ENCODE measurements around the gene PCBP2. TPM values are rescaled to one million over a fixed set of nuclear protein-coding genes. Genes with fewer than 3 reads are reported as not detected.
A peak's percentile ranks its signal among the peaks of the same experiment; 100 is the strongest.
"Not testable (repeated sequence)": the region's sequence is repeated elsewhere in the genome, so short reads cannot be mapped to it uniquely, and the experiment has no call there.

The PCBP2 gene
- total and polyA plus RNA-seq, 12 donors = 255 to 1,158 (median 546) TPM

DNA sequence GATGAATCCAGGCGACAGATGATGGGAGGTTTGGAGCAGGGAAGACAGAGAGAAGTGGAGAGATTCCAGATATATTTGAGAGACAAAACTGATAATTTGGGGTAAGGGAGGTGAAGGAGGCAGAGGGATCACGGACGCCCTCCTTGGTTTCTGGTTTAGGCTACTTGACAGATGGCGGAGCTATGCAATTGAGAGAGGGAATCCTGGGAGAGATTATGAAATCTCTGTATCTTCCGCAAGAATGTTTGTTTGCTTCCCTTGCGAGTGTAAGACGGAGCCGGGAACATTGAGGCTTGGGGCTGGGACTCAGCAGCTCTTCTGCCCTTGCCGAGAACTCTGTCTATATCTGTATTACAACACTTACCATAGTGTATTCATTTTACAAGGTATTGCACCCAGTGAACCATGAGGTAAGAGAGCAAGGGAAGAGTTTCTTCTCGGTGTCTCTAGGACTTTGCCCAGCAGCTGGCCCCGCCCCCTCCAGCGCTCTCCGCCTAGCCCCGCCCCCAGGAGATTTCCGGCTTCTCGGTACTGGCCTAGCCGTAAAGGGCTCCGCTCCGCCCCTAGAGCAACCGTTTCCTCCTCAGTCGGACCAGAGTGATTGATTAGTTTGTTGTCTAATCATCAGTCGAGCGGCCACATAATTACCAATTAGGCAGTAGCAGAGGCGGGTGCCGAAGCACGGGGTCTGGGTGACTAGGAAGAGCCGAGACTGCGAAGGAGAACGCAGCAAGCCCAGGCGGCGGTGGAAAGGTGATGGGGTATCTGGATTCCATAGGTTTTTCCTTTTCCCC is 10.7 kb upstream of the PCBP2 start, which contains the start of gene PRR13:
Gene PRR13, plus strand, starts transcription at position 695 of the 794 bp plus-strand sequence. CDS start 981 bp downstream, outside the sequence.
- intact Hi-C loops (cut with DNase I) = no loop called here
- H3K4me3 ChIP-seq = peak within 1 kb of the TSS in 3 of 4 donors; percentile 14 to 66 (median 63)
- WGBS, 4 donors = 0 to 3% (median 1%) methylated on average over 29 to 31 of the region's 31 CpGs
- H3K27ac ChIP-seq = peak within 1 kb of the TSS; percentile 85 to 98 (median 95)
- TF ChIP-seq POLR2A (IDR thresholded peaks at IDR 0.05) = peak; percentile 87 to 97
- TF ChIP-seq CTCF (IDR thresholded peaks at IDR 0.05) = no peak
- no peaks in the 10 kb centered on the region for H3K9me3 ChIP-seq (replicated peaks in 1 of 3)
- peaks cover 12 to 36% of the 10 kb centered on the region in 2 donors for H3K4me1 ChIP-seq (replicated peaks in 1 of 2)
- H3K27me3 ChIP-seq = no peaks in the 10 kb centered on the region
- H3K36me3 ChIP-seq (replicated peaks in 1 of 2) = peaks cover 0 to 24% of the 10 kb centered on the region in 2 donors
- peak; percentile 99 to 100 (median 99) for DNase-seq

DNA sequence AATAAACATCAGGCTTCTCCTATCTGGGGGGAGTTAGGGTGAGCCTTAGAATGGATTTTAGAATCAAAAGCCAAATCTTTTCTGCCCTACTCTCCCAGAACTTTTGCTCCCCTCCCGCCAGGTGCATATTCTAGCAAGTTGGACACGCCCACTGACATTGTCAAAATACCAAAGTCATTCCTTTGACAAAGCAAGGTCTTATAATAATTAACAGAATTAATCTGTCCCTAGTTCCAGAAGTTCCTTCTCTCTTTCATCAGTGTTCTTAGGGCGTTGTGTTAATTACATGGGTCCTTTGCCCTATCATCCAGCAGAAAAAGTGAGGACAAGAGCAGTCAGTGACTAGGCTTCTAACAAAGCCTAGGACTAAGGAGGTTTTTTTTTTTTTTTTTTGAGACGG is 7.9 kb upstream of the PCBP2 start:
- intact Hi-C loops (cut with DNase I) = no loop called here
- 85 to 97% (median 95%) methylated on average over 4 of the region's 4 CpGs for WGBS, 4 donors
- H3K36me3 ChIP-seq (replicated peaks in 1 of 2) = peaks cover 0 to 36% of the 10 kb centered on the region in 2 donors
- H3K4me1 ChIP-seq (replicated peaks in 1 of 2) = peaks cover 12 to 36% of the 10 kb centered on the region in 2 donors
- no peak for DNase-seq
- H3K4me3 ChIP-seq = no peak overlapping the region
- no peaks in the 10 kb centered on the region for H3K27me3 ChIP-seq
- TF ChIP-seq POLR2A (IDR thresholded peaks at IDR 0.05) (no peak), CTCF (IDR thresholded peaks at IDR 0.05) (no peak)
- no peaks in the 10 kb centered on the region for H3K9me3 ChIP-seq (replicated peaks in 1 of 3)
- H3K27ac ChIP-seq = no peak overlapping the region

DNA sequence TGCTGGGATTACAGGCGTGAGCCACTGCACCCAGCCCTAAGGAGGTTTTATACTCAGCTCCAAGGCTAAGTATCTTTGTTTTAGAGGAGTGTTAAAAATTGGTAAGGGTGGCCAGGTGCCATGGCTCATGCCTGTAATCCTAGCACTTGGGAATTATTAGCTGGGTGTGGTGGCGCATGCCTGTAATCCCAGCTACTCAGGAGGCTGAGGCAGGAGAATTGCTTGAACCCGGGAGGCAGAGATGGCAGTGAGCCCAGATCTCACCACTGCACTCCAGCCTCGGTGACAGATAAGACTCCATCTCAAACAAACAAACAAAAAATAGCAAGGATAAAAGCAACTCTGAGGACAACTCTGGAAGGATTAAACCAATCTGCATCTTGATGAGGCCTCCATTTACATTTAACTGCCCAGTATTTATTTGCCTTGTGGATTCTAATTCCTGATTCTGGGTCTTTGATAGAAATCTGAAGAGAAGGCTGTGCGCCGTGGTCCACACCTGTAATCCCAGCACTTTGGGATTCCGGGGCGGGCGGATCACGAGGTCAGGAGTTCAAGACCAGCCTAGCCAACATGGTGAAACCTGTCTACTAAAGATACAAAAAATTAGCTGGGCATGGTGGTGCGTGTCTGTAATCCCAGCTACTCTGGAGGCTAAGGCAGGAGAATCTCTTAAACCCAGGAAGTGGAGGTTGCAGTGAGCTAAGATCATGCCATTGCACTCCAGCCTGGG is 7.1 kb upstream of the PCBP2 start:
- intact Hi-C loops (cut with DNase I); H3K27me3 ChIP-seq; H3K9me3 ChIP-seq (replicated peaks in 1 of 3); H3K4me3 ChIP-seq; H3K27ac ChIP-seq: not testable (repeated sequence)
- 80 to 91% (median 86%) methylated on average over 11 of the region's 11 CpGs for WGBS, 4 donors
- Histone ChIP-seq H3K36me3 (replicated peaks in 1 of 2) (peaks cover 0 to 36% of the 10 kb centered on the region in 2 donors), H3K4me1 (replicated peaks in 1 of 2) (peaks cover 12 to 36% of the 10 kb centered on the region in 2 donors)
- DNase-seq = peak in 1 of 7 donors; percentile 11

GRCh38 chr12:53450936-53451335 is 966 bp upstream of the PCBP2 start:
- H3K36me3 ChIP-seq (replicated peaks in 1 of 2) = peaks cover 0 to 35% of the 10 kb centered on the region in 2 donors
- H3K27ac ChIP-seq = no peak overlapping the region
- peaks cover 11 to 28% of the 10 kb centered on the region in 2 donors for H3K4me1 ChIP-seq (replicated peaks in 1 of 2)
- H3K27me3 ChIP-seq = no peaks in the 10 kb centered on the region
- WGBS, 4 donors = 89 to 94% (median 91%) methylated on average over 6 to 7 of the region's 7 CpGs
- H3K4me3 ChIP-seq = no peak overlapping the region
- DNase-seq = peak in 1 of 7 donors; percentile 11
- TF ChIP-seq CTCF (IDR thresholded peaks at IDR 0.05) (no peak), POLR2A (IDR thresholded peaks at IDR 0.05) (no peak)
- H3K9me3 ChIP-seq (replicated peaks in 1 of 3) = no peaks in the 10 kb centered on the region
- intact Hi-C loops (cut with DNase I) = loop anchor here in 1 of 2 donors (5.0 kb wide), 1 partner anchor 51 kb away; the partner anchor contains the start of gene TARBP2

Measured in adrenal gland (tissue), 12 donors.